ENCODE results near the gene ZNF143.
"Not testable (repeated sequence)": the region's sequence is repeated elsewhere in the genome, so short reads cannot be mapped to it uniquely, and the experiment has no call there.

The ZNF143 gene

DNA sequence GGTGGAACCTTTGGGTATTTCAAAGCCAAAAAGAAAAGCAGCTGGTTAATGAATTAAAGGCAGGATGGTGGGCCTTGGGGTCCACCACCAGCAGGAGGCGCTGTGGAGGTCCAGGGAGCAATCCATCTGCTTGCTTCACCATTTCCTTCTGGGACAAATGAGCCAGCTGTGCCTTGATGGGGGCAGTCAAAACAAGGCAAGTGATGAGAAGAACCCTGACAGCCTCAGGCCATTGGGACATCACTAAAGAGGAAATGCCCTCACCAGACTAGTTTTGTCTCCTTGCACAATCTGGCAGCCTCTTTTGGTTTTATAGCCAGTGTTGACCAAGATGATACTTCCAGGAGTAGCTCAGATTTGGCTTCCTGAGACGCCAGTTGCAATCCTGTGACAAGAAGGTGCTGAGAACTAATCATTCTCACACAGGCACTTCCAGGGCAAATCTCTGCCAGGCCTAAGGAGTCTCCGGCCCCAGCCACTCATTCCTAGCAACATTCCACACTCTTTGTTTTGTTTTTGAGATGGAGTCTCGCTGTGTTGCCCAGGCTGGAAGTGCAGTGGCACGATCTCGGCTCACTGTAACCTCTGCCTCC is 74.5 kb downstream of the ZNF143 start:
- DNase-seq (ENCODE audit: low read depth, low spot score), result peak; percentile 58

DNA sequence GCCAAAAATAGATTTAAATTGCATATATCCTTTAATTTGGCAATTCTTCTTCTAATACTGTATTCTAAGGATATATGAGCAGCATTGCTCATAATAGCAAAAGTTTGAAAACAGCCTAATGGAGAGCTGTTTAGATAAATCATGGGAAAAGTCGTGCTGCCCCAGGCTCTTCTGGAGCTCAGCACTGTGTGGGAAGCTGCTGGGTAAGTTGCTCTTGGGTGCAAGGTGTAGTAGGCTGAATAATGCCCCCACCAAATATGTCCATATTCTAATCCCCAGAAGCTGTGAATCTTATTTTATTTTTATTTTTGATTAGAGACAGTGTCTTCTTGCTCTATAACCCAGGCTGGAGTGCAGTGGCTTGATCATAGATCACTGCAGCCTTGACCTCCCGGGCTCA is 77.7 kb downstream of the ZNF143 start:
- no peak for DNase-seq (ENCODE audit: low read depth, low spot score)

DNA sequence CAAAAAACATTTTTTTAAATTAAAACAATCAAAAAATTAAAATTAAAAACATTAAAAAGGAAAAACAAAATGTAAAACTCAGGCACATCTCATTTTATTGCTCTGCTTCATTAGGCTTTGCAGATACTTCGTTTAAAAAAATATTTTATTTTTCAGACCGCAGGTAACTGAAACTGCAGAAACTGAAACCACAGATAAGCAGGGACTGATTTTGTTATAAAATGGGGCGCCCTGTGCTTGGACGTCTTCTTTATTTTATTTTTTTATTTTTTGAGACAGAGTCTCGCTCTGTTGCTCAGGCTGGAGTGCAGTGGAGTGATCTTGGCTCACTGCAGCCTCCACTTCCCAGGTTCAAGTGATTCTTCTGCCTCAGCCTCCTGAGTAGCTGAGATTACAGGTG is 88.4 kb downstream of the ZNF143 start:
- DNase-seq (ENCODE audit: low read depth, low spot score), result not testable (repeated sequence)

DNA sequence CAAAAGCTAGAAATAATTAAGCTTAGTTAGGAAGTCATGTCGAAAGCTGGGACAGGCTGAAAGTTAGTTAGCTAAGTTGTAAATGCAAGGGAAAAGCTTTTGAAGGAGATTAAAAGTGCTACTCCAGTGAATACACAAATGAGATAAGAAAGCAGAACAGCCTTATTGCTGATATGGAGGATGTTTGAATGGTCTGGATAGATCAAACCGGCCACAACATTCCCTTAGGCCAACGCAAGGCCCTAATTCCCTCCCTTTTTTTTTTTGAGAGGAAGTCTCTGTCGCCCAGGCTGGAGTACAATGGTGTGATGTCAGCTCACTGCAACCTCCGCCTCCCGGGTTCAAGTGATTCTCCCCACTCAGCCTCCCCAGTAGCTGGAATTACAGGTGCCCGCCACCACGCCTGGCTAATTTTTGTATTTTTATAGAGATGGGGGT is 89.4 kb downstream of the ZNF143 start:
- no peak for DNase-seq (ENCODE audit: low read depth, low spot score)

DNA sequence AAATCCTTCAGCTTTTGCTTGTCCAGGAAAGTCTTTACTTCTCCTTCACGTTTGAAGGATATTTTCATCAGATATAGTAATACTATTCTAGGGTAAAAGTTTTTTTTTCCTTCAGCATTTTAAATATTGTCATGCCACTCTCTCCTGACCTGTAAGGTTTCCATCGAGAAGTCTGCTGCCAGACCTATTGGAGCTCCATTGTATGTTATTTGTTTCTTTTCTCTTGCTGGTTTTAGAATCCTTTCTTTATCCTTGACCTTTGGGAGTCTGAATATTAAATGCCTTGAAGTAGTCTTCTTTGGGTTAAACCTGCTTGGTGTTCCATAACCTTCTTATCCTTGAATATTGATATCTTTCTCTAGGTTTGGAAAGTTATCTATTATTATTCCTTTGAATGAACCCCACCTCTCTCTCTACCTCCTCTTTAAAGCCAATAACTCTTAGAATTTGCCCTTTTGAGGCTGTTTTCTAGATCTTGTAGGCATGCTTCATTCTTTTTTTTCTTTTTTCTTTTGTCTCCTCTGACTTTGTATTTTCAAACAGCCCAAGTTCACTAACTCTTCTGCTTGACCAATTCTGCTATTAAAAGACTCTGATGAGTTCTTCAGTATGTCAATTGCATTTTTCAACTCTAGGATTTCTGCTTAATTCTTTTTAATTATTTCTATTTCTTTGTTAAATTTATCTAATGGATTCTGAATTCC is 100.6 kb downstream of the ZNF143 start:
- DNase-seq (ENCODE audit: low read depth, low spot score), result no peak

DNA sequence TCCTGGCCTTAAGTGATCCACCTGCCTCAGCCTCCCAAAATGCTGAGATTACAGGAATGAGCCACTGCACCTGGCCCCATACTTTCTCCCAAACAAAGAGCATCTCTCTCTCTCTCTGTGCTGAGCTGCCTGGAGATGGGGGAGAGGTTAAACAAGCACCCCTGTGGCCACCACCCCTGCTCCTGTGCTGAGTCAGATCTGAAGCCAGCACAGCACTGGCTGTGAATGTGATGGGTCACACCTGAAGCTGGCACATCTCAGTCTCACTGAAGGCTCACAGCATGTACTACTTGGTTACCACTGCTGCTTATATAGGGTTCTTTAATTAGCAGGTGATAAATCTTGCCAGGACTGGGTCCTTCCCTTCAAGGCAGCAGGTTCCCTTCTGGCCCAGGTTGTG is 101.9 kb downstream of the ZNF143 start:
- DNase-seq (ENCODE audit: low read depth, low spot score), result no peak

DNA sequence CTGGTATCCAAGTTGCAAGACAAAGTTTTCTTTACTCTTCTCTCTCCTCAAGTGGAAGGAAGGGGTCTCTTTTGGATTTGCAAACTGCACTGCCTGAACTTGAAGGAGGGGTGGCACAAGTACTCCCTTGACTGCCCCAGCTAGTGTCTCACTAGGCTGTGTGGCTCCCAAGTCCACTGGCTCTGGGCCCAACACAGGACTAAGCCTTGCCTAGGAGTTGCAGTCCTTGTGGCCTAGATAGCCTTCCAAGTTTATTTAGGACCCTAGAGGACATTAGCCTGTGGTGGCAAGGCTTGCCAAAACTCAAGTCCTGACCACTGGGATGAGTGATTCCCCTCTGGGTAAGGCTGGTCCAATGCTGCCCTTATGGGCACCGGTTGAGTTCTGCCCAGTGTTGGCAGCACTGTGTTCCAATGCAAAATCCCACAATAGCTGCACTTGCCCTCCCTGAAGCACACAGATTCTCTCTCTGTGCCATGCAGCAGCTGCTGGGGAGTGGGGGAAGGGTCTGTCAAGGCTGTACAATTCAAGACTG is 102.5 kb downstream of the ZNF143 start:
- no peak for DNase-seq (ENCODE audit: low read depth, low spot score)

DNA sequence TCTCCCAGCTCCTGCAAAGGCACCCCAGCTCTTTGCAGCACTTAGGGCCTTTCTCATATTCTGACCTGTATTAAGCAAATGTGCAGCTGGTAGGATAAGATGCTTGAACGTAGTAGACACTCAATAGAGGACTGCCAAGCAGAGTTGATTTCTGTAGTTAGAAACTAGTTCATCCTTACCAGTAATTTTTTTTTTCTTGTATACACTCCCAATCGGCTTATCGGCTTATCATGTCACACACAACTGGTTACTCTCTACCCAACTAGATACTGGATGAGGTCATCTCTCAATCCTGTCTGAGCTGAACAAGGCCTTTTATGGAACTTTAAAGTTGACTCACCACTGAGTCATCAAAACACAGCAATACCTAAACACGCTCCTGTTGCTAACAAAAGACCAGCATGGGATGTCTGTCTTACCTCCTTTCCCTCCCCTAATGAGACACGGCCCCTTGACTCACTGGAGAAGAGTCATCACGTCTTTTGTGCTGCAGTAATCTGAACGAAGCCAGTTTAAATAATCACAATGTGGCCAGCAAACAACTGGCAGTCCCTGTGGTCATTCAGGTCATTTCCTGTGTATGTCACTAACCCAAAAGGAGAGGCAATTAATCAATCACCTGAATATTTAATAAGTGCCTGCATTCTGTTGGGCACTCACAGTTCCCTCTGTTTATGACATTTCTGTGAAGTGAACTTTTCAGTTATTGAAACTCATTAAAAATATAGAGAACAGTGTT is 105.2 kb downstream of the ZNF143 start:
- peak; percentile 41 for DNase-seq (ENCODE audit: low read depth, low spot score)

DNA sequence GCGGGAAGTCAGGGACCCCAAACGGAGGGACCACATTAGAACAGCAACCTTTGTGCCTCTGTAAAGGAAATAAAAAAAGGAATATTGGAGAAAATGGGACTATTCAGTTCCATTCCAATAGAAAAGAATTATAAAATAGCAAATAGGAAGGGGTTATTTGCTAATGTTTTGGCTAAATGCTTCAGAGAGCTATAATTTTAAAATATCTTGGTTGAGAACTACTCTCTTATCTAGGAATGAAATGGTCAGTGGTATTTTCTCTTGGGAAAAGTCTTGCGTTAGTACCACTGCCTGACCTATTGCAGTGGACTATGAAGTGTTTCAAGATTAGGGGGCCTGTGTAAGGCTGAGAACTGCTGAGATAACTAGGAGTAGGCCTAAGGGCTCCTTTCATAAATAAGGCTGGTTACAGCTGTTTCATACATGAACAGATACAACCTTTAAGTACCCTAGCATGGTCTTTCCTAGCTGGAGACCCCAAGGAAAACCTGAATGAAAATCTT is 105.8 kb downstream of the ZNF143 start:
- no peak for DNase-seq (ENCODE audit: low read depth, low spot score)

DNA sequence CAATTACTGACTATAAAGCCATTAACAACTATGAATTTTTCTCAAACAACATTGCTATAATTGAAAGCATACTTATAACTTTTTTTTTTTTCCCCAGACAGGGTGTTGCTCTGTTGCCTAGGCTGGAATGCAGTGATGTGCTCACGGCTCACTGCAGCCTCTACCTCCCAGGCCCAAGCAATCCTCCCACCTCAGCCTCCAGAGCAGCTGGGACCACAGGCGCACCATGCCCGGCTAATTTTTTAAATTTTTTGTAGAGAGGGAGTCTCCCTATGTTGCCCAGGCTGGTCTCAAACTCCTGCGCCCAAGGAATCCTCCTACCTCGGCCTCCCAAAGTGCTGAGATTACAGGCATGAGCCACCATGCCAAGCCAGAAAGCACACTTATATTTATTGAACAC is 106.6 kb downstream of the ZNF143 start:
- no peak for DNase-seq (ENCODE audit: low read depth, low spot score)

DNA sequence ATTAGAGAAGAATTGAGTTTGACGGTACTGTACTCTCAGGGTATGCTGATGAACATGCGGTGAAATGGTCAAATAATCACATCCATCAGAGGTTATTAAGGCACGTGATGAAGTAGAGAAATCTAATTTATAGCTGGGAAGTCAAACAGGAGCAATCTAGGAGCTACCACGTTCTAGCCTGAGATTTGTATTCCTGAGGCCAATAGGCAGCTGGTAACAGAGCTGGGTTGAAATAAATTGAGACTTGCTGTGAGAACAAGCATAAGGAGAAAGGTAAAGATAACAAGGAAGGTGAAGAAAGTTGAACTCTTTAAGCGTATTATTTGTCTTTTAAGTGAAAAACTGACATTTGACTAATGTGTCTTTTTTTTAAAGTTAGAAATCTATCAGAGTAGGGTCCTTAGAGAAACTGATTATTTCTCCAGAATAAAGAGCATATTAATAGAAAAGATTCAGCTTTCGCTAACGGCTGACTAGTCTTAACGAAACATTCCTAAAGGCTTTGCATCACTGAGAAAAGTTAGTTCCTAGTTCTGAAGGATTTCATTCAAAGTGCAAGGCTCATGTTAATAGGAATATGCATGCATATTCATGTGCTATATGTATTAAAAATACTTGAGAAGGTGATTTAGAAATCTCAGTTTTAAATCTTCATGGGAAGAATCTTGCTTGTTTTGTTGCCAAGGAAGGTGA is 107.5 kb downstream of the ZNF143 start:
- no peak for DNase-seq (ENCODE audit: low read depth, low spot score)

DNA sequence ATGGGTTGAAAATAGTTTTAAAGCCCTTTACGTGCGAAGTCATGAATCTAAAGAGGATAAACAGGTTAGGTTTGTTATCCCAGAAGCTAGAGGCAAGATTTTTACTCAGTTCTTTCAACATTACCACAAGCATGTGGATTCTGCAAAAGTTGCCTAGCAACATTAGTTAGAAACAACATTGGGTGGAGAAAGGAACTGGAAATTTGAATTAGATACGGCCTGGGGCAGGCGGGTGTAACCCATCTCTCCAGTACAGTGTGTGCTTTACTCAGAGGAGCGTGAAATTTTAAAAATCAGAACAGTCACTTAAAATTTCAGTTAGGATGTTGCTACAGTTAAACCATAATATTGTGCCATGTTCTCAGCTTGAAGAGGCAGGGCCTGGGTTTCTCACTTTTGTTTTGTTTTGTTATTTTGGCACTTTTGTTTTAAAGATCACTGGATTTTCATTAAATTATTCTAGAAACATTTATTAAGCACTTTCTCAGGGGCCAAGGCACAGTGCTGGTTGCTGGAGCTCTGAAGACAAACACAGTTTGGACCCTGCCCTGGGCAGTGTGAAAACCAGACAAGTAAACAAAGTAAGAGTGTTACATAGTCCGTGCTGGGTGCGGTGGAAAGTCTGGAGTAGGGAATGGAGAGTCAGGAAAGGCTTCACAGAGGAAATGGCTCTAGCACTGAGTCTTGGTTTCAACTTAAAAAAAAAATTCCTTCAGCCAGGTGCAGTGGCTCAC is 108.2 kb downstream of the ZNF143 start:
- no peak for DNase-seq (ENCODE audit: low read depth, low spot score)

DNA sequence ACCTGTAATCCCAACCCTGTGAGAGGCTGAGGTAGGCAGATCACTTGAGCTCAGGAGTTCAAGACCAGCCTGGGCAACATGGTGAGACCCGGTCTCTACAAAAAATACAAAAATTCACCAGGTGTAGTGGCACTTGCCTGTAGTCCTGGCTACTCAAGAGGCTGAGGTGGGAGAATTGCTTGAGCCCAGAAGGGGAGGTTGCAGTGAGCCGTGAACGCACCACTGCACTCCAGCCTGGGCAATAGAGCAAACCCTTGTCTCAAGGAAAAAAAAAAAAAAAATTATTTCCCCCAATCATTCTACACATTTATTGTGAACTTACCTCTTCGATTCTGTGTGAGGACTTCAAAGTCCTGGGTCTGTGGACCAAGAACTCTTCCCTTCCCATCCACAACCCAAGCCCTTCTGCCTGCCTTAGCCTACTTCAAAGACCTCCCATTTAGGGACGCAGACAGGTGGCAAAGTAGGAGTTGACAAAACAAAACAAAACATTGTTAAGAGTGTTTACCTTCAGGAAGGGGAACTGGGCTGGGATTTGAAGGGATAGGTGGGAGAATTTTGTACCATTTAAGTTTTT is 108.9 kb downstream of the ZNF143 start:
- no peak for DNase-seq (ENCODE audit: low read depth, low spot score)

DNA sequence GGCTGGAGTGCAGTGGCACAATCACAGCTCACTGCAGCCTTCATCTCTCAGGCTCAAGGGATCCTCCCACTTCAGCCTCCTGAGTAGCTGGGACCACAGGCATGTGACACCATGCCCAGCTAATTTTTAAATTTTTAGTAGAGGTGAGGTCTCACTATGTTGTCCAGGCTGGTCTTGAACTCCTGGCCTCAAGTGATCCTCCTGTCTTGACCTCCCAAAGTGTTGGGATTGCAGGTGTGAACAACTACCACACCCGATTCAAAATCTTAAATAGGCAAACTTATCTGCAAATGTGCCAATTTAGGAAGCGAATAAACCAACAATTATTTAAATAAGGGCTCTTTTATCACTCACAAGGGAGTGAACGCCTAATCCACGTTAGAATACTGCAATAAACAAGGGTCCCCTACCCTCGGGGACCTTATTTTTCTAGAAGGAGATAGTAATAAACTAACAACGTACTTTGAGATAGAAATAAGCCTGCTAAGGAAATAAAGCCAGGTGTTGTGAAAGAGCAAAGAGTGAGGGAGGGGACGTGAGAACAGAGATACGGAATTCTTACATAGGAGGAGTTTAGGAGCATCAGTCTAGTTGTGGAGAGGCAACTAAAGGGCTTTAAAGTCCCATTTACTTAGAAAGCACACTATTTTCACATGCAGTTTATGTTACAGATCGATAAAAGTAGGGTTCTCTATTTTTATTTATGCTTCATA is 109.7 kb downstream of the ZNF143 start:
- no peak for DNase-seq (ENCODE audit: low read depth, low spot score)

DNA sequence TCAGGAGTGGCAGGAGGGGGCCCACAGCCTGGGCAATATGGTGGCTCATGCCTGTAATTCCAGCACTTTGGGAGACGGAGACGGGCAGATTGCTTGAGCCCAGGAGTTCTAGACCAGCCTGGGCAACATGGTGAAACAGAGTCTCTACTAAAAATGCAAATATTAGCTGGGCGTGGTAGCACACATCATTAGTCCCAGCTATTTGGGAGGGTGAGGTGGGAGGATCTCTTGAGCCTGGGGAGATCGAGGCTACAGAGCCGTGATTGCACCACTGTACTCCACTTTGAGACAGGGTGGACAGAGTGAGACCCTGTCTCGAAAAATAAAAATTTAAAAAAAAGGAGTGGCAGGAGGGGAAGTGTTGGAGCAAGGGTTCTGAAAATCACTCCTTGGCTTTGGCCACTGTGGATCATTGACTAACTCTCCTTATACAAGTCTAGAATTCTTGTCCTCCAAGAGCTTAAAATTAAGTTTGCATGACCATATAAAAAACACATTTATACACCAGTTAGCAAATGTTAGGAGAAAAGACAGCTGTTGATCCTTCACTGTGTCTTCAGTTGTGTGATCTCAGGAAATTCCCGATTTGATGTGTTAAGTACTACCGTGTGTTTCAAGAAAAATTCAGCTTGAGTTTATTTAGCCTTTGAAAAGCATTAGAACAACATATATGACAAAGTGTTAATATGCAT is 110.4 kb downstream of the ZNF143 start:
- DNase-seq (ENCODE audit: low read depth, low spot score), result no peak

DNA sequence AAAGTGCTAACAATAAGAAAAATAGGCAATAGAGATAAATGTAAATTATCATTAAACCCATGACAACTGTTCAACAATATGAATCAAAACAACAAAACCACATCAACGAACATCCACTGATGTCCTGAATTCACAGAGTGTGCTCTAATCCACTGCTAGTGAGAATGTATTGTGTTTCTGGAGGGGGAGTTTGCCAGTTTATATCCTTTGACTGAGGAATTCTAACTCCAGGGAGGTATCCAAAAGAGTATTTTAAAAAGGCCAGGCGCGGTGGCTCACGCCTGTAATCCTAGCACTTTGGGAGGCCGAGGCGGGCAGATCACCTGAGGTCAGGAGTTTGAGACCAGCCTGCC is 110.9 kb downstream of the ZNF143 start:
- DNase-seq (ENCODE audit: low read depth, low spot score), result no peak

DNA sequence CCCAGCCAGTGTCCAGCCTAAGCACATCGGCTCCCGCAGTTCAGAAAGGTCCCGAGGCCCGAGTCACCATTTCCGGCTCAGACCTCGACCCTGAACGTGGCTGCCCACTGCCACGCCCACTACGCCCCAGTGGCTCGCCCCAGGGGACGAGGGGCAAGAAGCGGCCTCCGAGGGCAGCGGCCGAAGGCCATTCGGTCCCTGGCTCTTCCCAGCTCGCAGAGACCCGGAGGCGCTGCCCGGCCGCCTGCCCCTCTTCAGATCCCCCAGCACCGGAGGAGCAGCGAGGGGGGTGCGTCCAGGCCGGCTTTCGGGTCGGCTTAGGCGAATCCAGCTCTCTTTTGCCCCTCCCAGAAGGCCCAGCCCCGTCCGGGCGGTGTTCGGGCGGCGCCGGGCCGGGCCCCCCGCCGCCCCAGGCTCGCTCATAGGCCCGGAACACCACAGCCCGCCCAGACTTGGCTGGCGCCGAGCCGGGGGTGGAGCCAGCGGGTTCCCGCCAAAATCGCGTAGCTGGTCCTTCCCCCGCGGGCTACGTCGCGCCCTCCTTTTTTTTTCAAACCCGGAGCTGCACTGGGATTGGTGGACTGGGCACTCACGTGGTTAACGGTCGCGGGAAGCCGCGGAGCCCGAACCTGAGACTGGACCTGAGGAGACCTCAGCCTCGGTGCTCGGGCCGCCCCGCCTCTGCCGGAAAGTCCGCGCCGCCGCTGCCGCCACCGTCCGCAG is 112.4 kb downstream of the ZNF143 start, which contains the start of gene WEE1:
TSS of gene WEE1 (plus strand) at position 619 of the 723 bp plus-strand sequence. CDS start 264 bp downstream, outside the sequence.
- peak; percentile 93 for DNase-seq (ENCODE audit: low read depth, low spot score)

DNA sequence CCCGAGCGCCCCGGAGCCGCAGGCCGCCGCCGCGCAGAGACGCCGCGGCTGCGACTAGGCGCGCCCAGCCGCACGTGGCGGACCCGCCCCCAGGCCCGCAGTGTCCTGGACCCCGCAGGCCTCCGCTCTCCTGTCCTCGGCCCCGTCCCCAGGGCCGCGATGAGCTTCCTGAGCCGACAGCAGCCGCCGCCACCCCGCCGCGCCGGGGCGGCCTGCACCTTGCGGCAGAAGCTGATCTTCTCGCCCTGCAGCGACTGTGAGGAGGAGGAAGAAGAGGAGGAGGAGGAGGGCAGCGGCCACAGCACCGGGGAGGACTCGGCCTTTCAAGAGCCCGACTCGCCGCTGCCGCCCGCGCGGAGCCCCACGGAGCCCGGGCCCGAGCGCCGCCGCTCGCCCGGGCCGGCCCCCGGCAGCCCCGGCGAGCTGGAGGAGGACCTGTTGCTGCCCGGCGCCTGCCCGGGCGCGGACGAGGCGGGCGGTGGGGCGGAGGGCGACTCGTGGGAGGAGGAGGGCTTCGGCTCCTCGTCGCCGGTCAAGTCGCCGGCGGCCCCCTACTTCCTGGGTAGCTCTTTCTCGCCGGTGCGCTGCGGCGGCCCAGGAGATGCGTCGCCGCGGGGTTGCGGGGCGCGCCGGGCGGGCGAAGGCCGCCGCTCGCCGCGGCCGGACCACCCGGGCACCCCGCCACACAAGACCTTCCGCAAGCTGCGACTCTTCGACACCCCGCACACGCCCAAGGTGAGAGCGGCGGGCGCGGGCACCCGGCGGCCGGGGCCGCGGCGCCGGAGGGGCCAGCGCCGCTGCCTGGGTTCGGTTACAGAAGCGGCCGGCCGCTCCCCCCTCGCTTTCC is 113.2 kb downstream of the ZNF143 start:
- no peak for DNase-seq (ENCODE audit: low read depth, low spot score)

Data from activated CD4-positive, CD25-positive, alpha-beta regulatory T cell treated with anti-CD3 and anti-CD28 coated beads, Interleukin-2, amount 50 U/mL, for 16 hours (primary cell).